Tongue (tissue), 2 donors: ENCODE data around the gene HS3ST5. TPM values are rescaled to one million over a fixed set of nuclear protein-coding genes. Genes with fewer than 3 reads are reported as not detected.
A peak's percentile ranks its signal among the peaks of the same experiment; 100 is the strongest.
"Not testable (repeated sequence)": the region's sequence is repeated elsewhere in the genome, so short reads cannot be mapped to it uniquely, and the experiment has no call there.

Experiments used
- DNase-seq: peaks from one replicate; pipeline ENCODE4 v3.0.0-alpha.2; 2015
- total RNA-seq: library from RNA; depleted of rRNA; stranded (reverse); fragments of >200 nt; gene quantifications from one replicate; pipeline ENCODE4 v1.2.3, GENCODE V29; 2014

Gene HS3ST5
- total RNA-seq, 1 donor from 2014 or later, result 0.21 TPM

DNA sequence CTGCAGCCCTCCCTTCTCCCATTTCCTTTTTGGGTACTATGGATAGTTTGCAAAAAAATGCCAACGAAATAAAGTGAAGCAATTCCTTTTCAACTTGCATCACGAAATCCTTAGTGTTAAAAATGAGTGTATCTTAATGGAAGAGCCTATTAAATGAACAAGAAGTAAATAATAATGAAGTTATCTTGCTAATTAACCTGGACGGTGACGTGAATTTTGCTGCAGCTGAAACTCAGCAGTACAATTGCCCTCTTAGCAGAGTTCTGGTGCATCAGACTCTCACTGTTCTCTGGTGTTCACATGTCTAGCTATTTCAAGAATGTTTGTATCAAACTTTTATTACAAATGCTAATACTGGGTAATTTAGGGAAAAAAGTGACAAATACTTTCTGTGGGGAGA is 252.2 kb downstream of the HS3ST5 start:
- no peak for DNase-seq

DNA sequence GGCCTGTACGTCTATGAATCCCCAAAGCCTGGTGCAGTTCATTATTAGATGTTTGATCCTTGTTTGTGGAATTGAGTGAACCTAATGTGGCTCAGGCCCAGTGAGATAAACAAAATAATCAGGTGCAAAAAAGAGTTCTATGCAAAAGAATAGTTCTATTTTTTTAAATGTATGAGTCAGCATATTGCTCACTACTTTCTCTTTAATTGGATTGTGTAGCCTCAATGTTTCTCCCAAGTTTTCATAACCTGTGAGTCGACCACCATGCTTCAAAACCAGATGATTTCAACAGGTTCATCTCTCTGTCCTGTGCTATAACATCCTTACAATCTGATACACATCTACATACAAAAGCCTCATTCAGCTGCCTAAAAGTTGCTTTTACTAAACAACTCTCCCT is 255.3 kb downstream of the HS3ST5 start:
- no peak for DNase-seq

- no peak for DNase-seq
Observed at GRCh38 chr6:114085211-114085610, 257.6 kb downstream of the HS3ST5 start.

DNA sequence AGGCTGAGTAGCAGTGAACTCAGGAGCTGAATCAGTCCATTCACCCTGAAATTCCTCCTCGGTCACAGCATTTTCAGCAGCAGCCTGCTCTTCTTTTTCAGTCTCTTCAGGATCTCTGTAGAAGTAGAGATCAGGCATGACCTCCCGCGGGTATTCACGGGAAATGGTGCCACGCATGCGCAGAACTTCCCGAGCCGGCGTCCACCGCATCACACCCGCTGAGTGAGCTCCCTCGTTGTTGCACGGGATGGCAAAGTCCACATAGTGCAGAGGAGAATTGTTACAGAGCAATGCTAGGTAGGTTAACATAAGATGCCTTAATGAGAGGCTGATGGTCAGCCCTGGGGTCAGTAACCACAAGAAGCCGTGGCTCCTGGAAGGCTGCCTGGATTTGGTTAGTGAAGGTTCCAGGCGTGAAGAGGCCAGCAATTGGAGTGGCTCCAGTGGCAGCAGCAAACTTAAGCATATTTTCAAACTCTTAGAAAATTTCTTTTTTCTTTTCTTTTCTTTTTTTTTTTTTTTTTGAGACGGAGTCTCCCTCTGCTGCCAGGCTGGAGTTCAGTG is 258.4 kb downstream of the HS3ST5 start:
- DNase-seq, result no peak

- no peak for DNase-seq
Observed at GRCh38 chr6:114083251-114083650, 259.6 kb downstream of the HS3ST5 start.

DNA sequence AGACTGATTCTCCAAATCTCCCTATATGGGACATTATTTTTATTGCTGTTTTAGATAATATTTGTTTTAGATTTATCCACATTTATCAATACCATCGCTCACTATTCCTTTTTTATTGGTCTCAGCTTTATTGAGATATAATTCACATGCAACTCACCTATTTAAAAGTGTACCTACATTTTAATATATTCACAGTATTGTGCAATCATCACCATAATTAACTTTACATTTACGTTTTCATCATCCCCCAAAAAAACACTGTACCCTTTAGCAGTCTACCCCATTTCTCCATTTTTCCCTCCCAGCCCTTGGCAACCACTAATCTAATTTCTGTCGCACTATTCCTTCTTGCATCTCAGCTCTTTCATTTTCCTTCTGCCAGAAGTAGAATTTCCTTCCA is 261.1 kb downstream of the HS3ST5 start:
- no peak for DNase-seq

GRCh38 chr6:114080891-114081510 is 261.8 kb downstream of the HS3ST5 start:
- no peak for DNase-seq

DNA sequence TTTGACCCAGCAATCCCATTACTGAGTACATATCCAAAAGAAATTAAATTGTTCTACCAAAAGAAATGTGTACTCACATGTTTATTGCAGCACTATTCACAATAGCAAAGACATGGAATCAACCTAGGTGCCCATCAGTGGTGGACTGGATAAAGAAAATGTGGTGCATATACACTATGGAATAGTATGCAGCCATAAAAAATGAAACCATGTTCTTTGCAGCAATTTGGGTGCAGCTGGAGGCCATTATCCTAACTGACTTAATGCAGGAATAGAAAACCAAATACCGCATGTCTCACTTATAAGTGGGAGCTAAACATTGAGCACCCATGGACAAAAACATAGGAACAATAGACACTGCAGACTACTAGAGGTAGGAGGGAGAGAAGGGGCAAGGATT is 262.4 kb downstream of the HS3ST5 start:
- not testable (repeated sequence) for DNase-seq

- no peak for DNase-seq
Observed at GRCh38 chr6:114075777-114076176, 267.0 kb downstream of the HS3ST5 start.

DNA sequence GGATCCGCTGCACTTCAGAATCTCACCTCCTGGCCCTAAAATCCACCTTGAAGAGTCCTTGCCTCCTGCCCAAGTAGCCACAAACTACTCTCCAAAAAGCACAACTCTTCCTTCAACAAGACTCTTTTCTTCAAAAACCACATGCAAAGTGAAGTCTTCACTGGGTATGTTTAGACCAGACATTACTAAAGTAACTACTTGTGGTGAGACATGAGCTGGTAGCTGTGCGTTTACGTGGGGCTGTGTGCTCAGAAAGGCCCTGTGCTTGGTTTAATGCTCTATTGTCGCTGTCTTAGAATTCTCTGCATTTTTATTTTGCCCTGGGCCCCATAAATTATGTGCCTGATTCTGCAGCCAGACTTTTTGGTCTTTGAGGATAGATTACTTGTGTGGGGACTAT is 267.5 kb downstream of the HS3ST5 start:
- no peak for DNase-seq

DNA sequence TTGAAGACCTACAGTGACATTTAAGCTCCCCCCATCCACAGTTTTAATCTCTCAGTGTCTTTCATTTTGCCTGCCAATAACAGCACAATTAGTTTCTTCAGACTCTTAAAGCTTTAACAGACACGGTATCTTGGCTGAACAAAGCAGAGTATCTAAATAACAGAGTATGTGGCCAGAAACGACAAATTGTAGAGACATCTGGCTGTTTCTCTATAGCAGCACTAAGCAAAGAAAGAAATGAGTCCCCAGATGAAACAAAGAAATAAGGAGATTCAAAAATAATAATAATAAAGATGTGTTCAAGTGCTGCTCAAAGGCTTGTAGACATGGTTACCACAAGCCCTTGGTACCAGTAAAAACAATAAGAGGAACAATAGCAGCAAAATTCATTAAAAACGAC is 274.1 kb downstream of the HS3ST5 start:
- DNase-seq, result peak; percentile 38

DNA sequence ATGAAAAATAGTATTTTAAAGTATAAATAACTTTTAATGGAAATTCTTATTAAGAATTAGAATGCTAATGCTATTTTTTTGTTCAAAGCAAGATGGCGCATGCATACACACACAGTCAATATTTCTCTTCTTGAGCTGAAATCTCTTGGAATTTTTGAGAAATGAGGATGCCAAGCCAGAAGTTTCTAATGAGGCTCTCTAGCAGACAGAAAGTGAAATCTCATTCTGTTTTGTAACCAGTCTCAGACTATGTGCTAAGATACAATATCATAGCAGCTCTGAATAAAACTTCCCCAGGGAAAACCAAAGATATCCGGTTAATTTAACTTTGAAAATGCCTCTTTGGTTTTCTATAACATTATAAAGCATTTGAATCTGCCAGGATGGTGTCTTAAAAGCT is 274.7 kb downstream of the HS3ST5 start:
- peak; percentile 29 for DNase-seq

DNA sequence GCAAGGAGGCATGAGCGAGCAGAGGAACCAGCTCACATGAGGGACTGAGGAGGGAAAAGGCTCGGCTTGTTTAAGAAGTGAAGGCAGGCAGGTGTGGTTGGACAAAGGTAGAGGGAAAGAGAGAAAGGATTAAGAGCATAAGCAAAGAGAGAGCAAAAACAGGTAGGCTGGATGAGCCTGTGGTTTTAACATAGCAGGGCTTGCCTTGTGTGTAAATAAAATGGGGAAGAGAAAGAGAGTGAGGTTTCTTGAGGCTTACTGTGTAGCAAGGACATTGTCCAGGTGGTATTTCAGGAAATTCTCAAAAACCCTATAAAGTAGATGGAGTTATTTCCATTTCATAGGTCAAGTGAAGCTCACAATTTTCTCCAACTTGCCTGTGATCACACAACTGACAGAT is 278.0 kb downstream of the HS3ST5 start:
- DNase-seq, result no peak

- no peak for DNase-seq
Observed at GRCh38 chr6:114063956-114064355, 278.9 kb downstream of the HS3ST5 start.

DNA sequence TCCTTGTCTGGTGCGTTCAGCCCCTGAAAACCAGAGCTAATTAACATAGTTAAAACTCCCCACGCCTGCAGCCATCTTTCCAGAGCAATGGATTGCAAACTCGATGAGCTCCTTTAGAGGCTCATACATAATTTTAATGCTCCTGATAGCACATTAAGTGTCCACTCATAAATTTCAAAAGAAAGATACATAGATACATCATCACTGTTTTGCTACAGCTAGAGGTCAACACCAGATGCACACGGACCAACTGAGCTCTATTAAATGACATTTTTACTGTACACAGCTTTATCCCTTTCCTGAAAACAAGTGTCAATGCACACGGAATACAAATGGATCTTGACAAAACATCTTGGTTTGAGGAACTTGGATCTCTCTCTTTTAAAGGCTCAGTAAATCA is 280.6 kb downstream of the HS3ST5 start:
- no peak for DNase-seq

- DNase-seq, result no peak
Observed at GRCh38 chr6:114061741-114062140, 281.1 kb downstream of the HS3ST5 start.

GRCh38 chr6:114061116-114061515 is 281.7 kb downstream of the HS3ST5 start:
- no peak for DNase-seq

GRCh38 chr6:114058435-114058834 is 284.4 kb downstream of the HS3ST5 start:
- DNase-seq, result no peak

DNA sequence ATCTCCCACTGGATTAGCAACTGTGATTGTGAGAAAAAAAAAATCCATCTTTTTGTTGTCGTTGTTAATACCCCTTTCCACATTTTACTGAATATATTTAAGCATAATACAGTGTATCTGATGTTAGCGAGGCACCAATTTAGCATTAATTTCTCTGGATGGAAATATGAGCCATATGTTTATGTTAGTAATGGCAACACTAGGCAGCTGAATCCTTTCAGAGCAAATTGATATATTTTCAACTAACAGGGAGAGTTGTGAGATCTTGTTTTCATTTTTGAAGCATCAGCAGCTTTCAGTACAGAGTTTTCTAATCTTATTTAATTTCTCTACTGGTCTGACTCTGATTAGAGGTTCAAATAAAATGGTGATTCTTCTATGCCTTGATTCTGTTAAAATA is 287.1 kb downstream of the HS3ST5 start:
- DNase-seq, result peak; percentile 27

DNA sequence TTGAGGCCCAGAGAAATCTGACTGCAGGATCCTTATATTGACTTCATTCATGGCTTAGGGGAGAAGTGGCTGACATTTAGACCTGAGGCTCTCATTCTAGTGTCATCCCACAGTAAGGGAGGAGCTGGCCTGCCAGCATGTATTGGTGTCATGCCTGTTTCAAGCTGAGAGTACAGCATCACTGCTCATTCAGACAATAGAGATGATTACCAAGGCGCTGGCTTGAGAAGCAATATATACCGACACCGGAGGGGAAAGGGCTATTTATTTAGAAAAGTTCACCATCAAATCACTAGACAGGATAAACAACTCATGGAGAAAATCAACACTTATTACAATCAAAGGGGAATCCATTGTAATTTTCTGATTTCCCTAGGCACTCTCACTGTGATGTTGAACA is 287.5 kb downstream of the HS3ST5 start:
- DNase-seq, result no peak

- DNase-seq, result no peak
Observed at GRCh38 chr6:114053791-114054190, 289.0 kb downstream of the HS3ST5 start.

DNA sequence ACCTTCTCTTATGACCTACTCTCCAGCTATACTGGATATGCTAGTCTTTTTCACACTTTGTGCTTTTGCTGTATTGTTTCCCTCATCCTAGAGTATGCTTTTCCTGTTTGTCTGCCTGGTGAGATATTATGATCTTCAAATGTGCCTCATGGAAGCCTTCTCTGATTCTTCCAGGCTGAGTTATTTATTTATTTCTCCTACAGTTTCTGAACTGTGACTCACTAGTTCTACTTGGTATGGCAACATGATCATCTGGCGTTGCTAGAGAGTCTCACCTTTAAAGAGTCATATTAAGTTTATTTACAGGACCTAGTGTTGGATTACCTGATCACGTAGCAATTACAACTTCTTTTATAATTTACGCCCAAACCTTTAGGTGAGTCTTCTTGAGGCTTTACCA is 290.7 kb downstream of the HS3ST5 start:
- no peak for DNase-seq

DNA sequence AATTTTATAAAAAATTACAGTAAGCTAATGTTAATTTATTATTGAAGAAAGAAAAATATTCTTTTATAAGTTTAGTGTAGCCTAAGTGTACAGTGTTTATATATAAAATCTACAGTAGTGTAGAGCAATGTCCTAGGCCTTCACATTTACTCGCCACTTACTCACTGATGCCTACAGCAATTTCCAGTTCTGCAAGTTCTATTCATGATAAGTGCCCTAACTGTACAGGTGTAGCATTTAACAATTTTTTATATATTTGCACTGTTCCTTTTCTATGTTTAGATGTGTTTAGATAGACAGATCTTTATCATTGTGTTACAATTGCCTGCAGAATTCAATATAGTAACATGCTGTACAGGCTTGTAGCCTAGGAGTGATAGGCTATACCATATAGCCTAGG is 291.8 kb downstream of the HS3ST5 start:
- DNase-seq, result no peak

- no peak for DNase-seq
Observed at GRCh38 chr6:114049367-114049966, 293.4 kb downstream of the HS3ST5 start.
